ENCODE results near the gene TNIP1.

GRCh38 chr5:150993422-150993821, 87.4 kb downstream of the TNIP1 start:
- TF ChIP-seq, protein P1, sequence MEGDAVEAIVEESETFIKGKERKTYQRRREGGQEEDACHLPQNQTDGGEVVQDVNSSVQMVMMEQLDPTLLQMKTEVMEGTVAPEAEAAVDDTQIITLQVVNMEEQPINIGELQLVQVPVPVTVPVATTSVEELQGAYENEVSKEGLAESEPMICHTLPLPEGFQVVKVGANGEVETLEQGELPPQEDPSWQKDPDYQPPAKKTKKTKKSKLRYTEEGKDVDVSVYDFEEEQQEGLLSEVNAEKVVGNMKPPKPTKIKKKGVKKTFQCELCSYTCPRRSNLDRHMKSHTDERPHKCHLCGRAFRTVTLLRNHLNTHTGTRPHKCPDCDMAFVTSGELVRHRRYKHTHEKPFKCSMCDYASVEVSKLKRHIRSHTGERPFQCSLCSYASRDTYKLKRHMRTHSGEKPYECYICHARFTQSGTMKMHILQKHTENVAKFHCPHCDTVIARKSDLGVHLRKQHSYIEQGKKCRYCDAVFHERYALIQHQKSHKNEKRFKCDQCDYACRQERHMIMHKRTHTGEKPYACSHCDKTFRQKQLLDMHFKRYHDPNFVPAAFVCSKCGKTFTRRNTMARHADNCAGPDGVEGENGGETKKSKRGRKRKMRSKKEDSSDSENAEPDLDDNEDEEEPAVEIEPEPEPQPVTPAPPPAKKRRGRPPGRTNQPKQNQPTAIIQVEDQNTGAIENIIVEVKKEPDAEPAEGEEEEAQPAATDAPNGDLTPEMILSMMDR (conservative IDR thresholded peaks at IDR 0.05 in 1 of 2, IDR thresholded peaks at IDR 0.05 in 1 of 2; ENCODE audit: extremely low read depth in 1 of 2, insufficient read depth in 1 of 2, low read depth in 1 of 2, low read length in 2 of 2): no peak
- no peak for TF ChIP-seq EZH2 (IDR thresholded peaks at IDR 0.05; ENCODE audit: borderline replicate concordance, low read length)
